ENCODE measurements around the gene ADAM33.

DNA sequence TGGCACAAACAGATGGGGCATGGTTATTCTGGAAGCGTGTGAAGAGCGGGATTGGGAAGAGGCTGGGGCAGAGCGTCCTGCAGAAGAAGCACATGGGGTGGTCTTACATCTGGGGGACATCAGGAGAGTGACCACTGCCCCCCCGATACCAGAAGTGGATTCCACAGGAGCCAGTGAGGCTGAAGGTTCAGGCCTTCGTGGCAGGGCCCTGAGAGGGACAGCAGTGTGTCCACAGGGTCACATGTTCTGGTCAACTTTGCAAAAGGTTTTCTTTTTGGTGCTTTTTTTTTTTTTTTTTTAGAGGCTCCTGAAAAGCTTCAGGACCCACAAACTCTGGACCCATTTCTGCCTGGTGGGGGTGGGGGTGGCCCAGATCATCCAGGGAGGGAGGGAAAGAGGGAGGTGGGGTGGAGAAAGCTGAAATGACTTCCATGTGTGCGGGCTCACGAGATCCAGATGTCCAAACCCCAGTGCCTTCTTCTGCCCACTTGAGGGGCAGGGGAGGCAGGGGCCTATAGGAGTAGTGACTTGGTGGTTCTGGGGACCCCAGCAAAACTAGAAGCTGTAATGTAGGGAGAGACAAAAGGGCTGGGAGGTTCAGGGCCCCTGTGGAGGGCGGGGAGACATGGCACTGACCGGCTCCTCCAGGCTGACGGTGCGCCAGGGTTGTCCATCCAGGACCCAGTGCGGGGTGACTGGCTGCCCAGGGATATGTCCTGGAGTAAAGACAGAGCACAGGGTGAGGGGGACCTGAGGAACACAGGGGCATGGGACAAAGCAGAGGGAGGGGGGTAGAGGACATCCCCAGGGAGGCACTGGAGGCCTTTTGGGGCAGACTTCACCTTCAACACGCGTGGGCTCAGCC lies 2.7 kb downstream of the ADAM33 start:
- no peak for TF ChIP-seq EZH2 (IDR thresholded peaks at IDR 0.05; ENCODE audit: borderline replicate concordance, insufficient read depth, low read length, poor library complexity, severe bottlenecking)
- TF ChIP-seq, protein P1, sequence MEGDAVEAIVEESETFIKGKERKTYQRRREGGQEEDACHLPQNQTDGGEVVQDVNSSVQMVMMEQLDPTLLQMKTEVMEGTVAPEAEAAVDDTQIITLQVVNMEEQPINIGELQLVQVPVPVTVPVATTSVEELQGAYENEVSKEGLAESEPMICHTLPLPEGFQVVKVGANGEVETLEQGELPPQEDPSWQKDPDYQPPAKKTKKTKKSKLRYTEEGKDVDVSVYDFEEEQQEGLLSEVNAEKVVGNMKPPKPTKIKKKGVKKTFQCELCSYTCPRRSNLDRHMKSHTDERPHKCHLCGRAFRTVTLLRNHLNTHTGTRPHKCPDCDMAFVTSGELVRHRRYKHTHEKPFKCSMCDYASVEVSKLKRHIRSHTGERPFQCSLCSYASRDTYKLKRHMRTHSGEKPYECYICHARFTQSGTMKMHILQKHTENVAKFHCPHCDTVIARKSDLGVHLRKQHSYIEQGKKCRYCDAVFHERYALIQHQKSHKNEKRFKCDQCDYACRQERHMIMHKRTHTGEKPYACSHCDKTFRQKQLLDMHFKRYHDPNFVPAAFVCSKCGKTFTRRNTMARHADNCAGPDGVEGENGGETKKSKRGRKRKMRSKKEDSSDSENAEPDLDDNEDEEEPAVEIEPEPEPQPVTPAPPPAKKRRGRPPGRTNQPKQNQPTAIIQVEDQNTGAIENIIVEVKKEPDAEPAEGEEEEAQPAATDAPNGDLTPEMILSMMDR (IDR thresholded peaks at IDR 0.05; ENCODE audit: poor library complexity, severe bottlenecking) = no peak
- no peak for TF ChIP-seq POLR2AphosphoS5 (IDR thresholded peaks at IDR 0.05)
- no peak for TF ChIP-seq SMC3 (conservative IDR thresholded peaks at IDR 0.05; ENCODE audit: poor library complexity)
